ENCODE measurements around the gene GGT6. TPM values are rescaled to one million over a fixed set of nuclear protein-coding genes. Genes with fewer than 3 reads are reported as not detected.

Gene GGT6
- total RNA-seq, 1 experiment from 2014 or later, result not detected

DNA sequence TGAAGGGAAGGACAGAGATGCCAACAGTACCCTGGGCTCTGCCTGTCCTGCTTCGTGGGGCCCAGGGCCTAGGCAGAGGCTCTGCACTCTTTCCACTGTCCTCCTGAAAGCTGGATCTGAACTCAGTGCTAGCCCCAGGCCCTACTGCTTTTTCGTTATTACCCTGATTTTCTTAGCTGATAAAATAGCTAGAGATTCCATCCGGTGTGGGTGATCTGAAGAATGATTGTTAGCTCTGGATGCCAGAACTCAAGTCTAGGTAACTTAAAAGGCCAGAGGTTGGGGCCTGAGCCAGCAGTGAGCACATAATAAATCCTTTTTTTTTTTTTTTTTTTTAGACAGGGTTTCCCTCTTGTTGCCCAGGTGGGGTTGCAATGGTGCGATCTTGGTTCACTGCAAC, 3.4 kb downstream of the GGT6 start:
- Histone ChIP-seq H3K4me3 (ENCODE audit: low read depth, low read length) (no peak overlapping the region), H3K4me1 (no peaks in the 10 kb centered on the region), H3K9me3 (no peaks in the 10 kb centered on the region), H3K27me3 (replicated peaks; ENCODE audit: control insufficient read depth, insufficient read depth, low read length) (no peaks in the 10 kb centered on the region), H3K36me3 (ENCODE audit: control insufficient read depth, insufficient read depth, low read length) (no peaks in the 10 kb centered on the region)
- Mint-ChIP-seq H3K36me3 (ENCODE audit: insufficient read depth, unreplicated experiment) (peaks cover 20% of the 10 kb centered on the region), H3K27me3 (ENCODE audit: insufficient read depth, unreplicated experiment) (no peaks in the 10 kb centered on the region), H3K9me3 (ENCODE audit: unreplicated experiment) (no peaks in the 10 kb centered on the region), H3K4me3 (ENCODE audit: unreplicated experiment) (no peak overlapping the region), H3K27ac (ENCODE audit: unreplicated experiment) (no peak overlapping the region), H3K4me1 (ENCODE audit: low read depth, unreplicated experiment) (peaks cover 7% of the 10 kb centered on the region)
- TF ChIP-seq CTCF (IDR thresholded peaks at IDR 0.05; ENCODE audit: insufficient read depth in 1 of 2, low read depth in 1 of 2, low read length in 1 of 2, severe bottlenecking in 1 of 2, unreplicated experiment in 1 of 2), result no peak
- DNase-seq, result no peak
- ChIA-PET CTCF (interaction anchor here (0.7 kb wide), 1 partner anchor 20 kb away, joined by 7 read pairs; no protein-coding TSS in a partner anchor), POLR2A (no interaction called here)
- BruUV-seq (replicated peaks), result no TSS peak
- intact Hi-C loops (cut with micrococcal nuclease; ENCODE audit: unreplicated experiment), result no loop called here

DNA sequence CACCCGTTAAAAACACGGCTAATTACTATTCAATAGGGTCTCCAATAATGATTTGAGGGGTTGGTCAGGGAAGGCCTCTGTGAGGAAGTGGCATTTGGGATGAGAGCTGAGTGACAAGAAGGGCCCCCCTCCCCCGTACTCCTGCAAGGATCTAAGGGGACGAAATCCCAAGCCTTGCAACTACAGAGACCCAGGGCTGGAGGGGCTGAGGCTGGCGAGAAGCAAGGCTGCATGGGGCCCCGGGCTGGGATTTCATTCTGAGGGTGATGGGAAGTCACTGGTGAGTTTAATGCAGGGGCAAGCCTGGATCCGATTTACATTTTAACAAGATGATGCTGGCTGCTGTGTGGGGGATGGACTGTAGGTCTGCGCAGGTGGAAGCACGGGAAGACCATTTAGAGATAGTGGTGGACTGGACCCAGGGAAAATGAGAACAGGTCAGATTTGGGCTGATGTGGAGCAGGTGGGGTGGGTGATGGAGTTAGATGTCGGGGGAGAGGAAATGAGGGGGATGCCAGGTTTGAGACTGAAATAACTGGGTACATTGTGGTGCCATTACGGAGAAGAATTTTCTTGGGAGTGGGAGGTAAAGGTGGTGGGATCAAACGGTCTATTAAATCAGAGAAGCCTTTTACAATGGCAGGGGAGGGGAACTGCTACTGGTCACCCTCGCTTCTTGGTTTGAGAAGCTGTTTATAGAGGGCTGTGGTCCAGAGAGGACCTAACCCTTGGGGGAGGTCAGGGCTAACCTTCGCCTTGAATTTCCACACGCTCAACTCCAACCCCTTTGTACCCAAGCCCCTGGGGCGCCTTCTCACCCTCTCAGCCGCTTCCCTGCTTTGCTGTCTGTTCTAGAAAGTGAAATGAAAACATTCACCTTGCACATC, 4.3 kb downstream of the GGT6 start:
- H3K27me3 ChIP-seq (replicated peaks; ENCODE audit: control insufficient read depth, insufficient read depth, low read length), result no peaks in the 10 kb centered on the region
- Mint-ChIP-seq H3K36me3 (ENCODE audit: insufficient read depth, unreplicated experiment) (peaks cover 28% of the 10 kb centered on the region), H3K27me3 (ENCODE audit: insufficient read depth, unreplicated experiment) (no peaks in the 10 kb centered on the region), H3K4me3 (ENCODE audit: unreplicated experiment) (peak overlapping the region; percentile 81), H3K27ac (ENCODE audit: unreplicated experiment) (peak overlapping the region; percentile 91), H3K9me3 (ENCODE audit: unreplicated experiment) (no peaks in the 10 kb centered on the region), H3K4me1 (ENCODE audit: low read depth, unreplicated experiment) (peaks cover 7% of the 10 kb centered on the region)
- ChIA-PET POLR2A (interaction anchor here (0.5 kb wide), 1 partner anchor 54 kb away, joined by 3 read pairs; no protein-coding TSS in a partner anchor), CTCF (interaction anchor here (0.7 kb wide), 2 partner anchors 20 to 135 kb away, joined by 6 to 7 read pairs; no protein-coding TSS in a partner anchor)
- no peaks in the 10 kb centered on the region for H3K4me1 ChIP-seq
- intact Hi-C loops (cut with micrococcal nuclease; ENCODE audit: unreplicated experiment), result no loop called here
- peak overlapping the region; percentile 85 for H3K4me3 ChIP-seq (ENCODE audit: low read depth, low read length)
- no peak for TF ChIP-seq CTCF (IDR thresholded peaks at IDR 0.05; ENCODE audit: insufficient read depth in 1 of 2, low read depth in 1 of 2, low read length in 1 of 2, severe bottlenecking in 1 of 2, unreplicated experiment in 1 of 2)
- H3K9me3 ChIP-seq, result no peaks in the 10 kb centered on the region
- H3K36me3 ChIP-seq (ENCODE audit: control insufficient read depth, insufficient read depth, low read length), result no peaks in the 10 kb centered on the region
- DNase-seq, result no peak
- no TSS peak for BruUV-seq (replicated peaks)

GRCh38 chr17:4554997-4555799, 5.2 kb downstream of the GGT6 start, which contains the start of gene MYBBP1A:
Gene MYBBP1A, minus strand, starts transcription at chr17:4555384. Its CDS starts 60 bp downstream, at chr17:4555324.
- H3K36me3 Mint-ChIP-seq (ENCODE audit: insufficient read depth, unreplicated experiment), result peaks cover 33% of the 10 kb centered on the region
- Histone ChIP-seq H3K36me3 (ENCODE audit: control insufficient read depth, insufficient read depth, low read length) (no peaks in the 10 kb centered on the region), H3K4me3 (ENCODE audit: low read depth, low read length) (peak within 1 kb of the TSS; percentile 85), H3K4me1 (no peaks in the 10 kb centered on the region), H3K27me3 (replicated peaks; ENCODE audit: control insufficient read depth, insufficient read depth, low read length) (no peaks in the 10 kb centered on the region), H3K9me3 (no peaks in the 10 kb centered on the region)
- peak; percentile 91 for DNase-seq
- no peak for TF ChIP-seq CTCF (IDR thresholded peaks at IDR 0.05; ENCODE audit: insufficient read depth in 1 of 2, low read depth in 1 of 2, low read length in 1 of 2, severe bottlenecking in 1 of 2, unreplicated experiment in 1 of 2)
- H3K9me3 Mint-ChIP-seq (ENCODE audit: unreplicated experiment), result no peaks in the 10 kb centered on the region
- intact Hi-C loops (cut with micrococcal nuclease; ENCODE audit: unreplicated experiment), result no loop called here
- BruUV-seq (replicated peaks), result no TSS peak
- peak within 1 kb of the TSS; percentile 81 for H3K4me3 Mint-ChIP-seq (ENCODE audit: unreplicated experiment)
- ChIA-PET POLR2A (interaction anchor here (0.5 kb wide), 1 partner anchor 55 kb away, joined by 3 read pairs; no protein-coding TSS in a partner anchor), CTCF (interaction anchor here (0.7 kb wide), 2 partner anchors 12 to 134 kb away, joined by 3 to 6 read pairs; no protein-coding TSS in a partner anchor)
- no peaks in the 10 kb centered on the region for H3K27me3 Mint-ChIP-seq (ENCODE audit: insufficient read depth, unreplicated experiment)
- peak within 1 kb of the TSS; percentile 91 for H3K27ac Mint-ChIP-seq (ENCODE audit: unreplicated experiment)
- peaks cover 7% of the 10 kb centered on the region for H3K4me1 Mint-ChIP-seq (ENCODE audit: low read depth, unreplicated experiment)

Data from Caco-2 (cell line).